OCI-LY3 (cell line): Measurements from ENCODE around the gene TDRD7.

ENCODE experiments used
- H2AFZ ChIP-seq: fragments of 200-600, 300-600 bp; shearing (Covaris generic); 2 replicates; pipeline ENCODE4 v1.6.0; 2014; ENCODE audit warnings: antibody characterized with exemption, low read depth, low read length
- H3K27ac ChIP-seq: fragments of 200-600, 300-600 bp; sonication (generic); 2 replicates; pipeline ENCODE4 v1.5.1; 2014; ENCODE audit warnings: mild to moderate bottlenecking, low read length, moderate library complexity, mixed read lengths
- H3K27me3 ChIP-seq: fragments of 200-600, 300-600 bp; sonication (generic); 2 replicates; pipeline ENCODE4 v1.6.1; 2014; ENCODE audit warnings: low read depth, low read length, mixed read lengths
- H3K36me3 ChIP-seq: fragments of 200-600, 300-600 bp; sonication (generic); replicated peaks from 2 replicates; pipeline ENCODE3; 2014; ENCODE audit warnings: low read depth, low read length, mixed read lengths
- H3K4me1 ChIP-seq: fragments of 300-600, 200-600 bp; sonication (generic); 2 replicates; pipeline ENCODE4 v1.6.1; 2014; ENCODE audit warnings: low read length, mixed read lengths
- H3K4me2 ChIP-seq: fragments of 200-600, 300-600 bp; sonication (generic); 2 replicates; pipeline ENCODE4 v1.6.1; 2014; ENCODE audit warnings: low read length, mixed read lengths
- H3K4me3 ChIP-seq: fragments of 300-600, 200-600 bp; sonication (generic); 2 replicates; pipeline ENCODE4 v1.5.1; 2014; ENCODE audit warnings: antibody characterized with exemption, mild to moderate bottlenecking, low read length, moderate library complexity
- H3K79me2 ChIP-seq: fragments of 300-600, 200-600 bp; shearing (Covaris generic); 2 replicates; pipeline ENCODE4 v1.6.1; 2014; ENCODE audit warnings: mild to moderate bottlenecking, low read length, mixed read lengths
- H3K9ac ChIP-seq: fragments of 300-600, 200-600 bp; shearing (Covaris generic); 2 replicates; pipeline ENCODE4 v1.6.0; 2014; ENCODE audit warnings: mild to moderate bottlenecking, low read length, moderate library complexity
- H3K9me3 ChIP-seq: fragments of 200-600, 300-600 bp; shearing (Covaris generic); 2 replicates; pipeline ENCODE4 v1.6.1; 2014; ENCODE audit warnings: low read length, mixed read lengths; ENCODE audit not compliant: insufficient read depth
- H4K20me1 ChIP-seq: fragments of 200-600, 300-600 bp; sonication (generic); 2 replicates; pipeline ENCODE4 v1.6.1; 2016; ENCODE audit warnings: low read length, mixed read lengths; ENCODE audit not compliant: insufficient read depth
- EZH2phosphoT487 ChIP-seq: fragments of 200-600 bp; shearing (Covaris generic); IDR thresholded peaks from 2 replicates; pipeline ENCODE4 v1.6.1; 2018; ENCODE audit warnings: antibody characterized with exemption, mixed run types, low read depth
- TF ChIP-seq, protein P1 (sequence below): fragments of 200-600, 300-600 bp; sonication (generic); IDR thresholded peaks from 2 replicates; pipeline ENCODE4 v1.5.1; 2014; ENCODE audit warnings: antibody characterized with exemption, low read length, low read depth

Gene TDRD7

DNA sequence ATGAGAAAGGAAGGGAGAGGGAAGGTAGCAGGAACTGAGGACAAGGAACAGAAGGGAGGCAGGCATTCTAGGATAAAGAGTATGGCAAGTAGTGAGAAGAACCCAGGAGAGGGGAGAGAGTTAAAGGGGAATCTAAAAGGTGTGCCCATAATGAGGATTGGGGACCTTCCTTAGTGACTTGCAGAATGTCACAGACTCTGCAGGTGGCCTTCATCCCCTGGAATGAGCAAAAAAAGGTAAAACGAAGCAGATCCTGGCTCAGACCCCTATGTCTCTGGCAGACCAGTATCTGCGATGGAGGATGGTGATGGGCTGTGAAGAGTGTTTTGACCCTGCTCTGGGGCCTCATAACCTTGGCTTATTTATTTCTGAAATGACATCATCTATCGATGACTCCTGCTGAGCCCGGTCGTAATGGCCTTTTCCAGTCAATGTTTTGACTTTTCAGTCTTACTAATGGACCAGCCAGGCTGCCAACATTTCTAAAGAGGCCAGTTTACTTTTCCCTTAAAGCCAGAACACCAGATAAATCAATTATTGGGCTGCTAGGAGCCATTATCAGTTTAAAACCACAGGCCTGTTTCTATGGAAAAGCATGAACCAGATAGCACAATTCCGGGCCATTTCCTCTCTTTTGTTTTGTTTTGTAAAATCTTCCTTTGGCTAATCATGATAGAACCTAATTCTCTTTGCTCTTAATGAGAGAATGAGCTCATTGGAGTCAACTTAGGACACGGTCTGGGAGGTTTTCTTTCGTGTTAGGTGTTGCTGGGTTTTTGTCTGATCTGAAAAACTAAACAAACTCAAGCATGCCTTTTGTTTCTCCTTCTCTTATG lies 92.7 kb downstream of the TDRD7 start:
- no peak overlapping the region for H3K27ac ChIP-seq
- no peaks in the 10 kb centered on the region for H3K36me3 ChIP-seq
- H3K9me3 ChIP-seq: no peaks in the 10 kb centered on the region
- H3K4me2 ChIP-seq: no peak overlapping the region
- no peaks in the 10 kb centered on the region for H3K79me2 ChIP-seq
- peaks cover 7% of the 10 kb centered on the region for H3K4me1 ChIP-seq
- TF ChIP-seq, protein P1, sequence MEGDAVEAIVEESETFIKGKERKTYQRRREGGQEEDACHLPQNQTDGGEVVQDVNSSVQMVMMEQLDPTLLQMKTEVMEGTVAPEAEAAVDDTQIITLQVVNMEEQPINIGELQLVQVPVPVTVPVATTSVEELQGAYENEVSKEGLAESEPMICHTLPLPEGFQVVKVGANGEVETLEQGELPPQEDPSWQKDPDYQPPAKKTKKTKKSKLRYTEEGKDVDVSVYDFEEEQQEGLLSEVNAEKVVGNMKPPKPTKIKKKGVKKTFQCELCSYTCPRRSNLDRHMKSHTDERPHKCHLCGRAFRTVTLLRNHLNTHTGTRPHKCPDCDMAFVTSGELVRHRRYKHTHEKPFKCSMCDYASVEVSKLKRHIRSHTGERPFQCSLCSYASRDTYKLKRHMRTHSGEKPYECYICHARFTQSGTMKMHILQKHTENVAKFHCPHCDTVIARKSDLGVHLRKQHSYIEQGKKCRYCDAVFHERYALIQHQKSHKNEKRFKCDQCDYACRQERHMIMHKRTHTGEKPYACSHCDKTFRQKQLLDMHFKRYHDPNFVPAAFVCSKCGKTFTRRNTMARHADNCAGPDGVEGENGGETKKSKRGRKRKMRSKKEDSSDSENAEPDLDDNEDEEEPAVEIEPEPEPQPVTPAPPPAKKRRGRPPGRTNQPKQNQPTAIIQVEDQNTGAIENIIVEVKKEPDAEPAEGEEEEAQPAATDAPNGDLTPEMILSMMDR: no peak
- no peak for TF ChIP-seq EZH2phosphoT487
- peaks cover 66% of the 10 kb centered on the region for H3K27me3 ChIP-seq
- H3K4me3 ChIP-seq: no peak overlapping the region
- H2AFZ ChIP-seq: no peak overlapping the region
- no peak overlapping the region for H3K9ac ChIP-seq
- no peaks in the 10 kb centered on the region for H4K20me1 ChIP-seq

DNA sequence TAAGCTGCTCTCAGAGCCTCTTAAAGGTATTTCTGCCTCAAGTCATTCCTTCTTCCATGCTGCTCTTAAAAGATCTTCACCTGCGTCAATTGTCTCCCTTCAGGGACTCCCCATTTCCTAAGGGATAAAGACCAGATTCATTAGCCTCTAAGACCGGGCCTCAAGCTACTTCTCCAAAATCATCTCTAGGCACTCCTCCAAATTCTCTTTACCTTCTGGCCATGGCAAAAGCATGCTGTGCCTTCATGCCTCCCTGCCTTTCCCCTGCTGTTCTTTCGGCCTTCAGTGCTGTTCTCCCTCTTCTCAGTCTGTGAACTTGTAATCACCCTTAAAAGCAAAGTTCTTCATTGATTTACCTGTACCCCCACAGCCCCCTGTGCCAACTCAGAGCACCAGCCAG lies 93.9 kb downstream of the TDRD7 start:
- no peak overlapping the region for H3K9ac ChIP-seq
- no peaks in the 10 kb centered on the region for H3K79me2 ChIP-seq
- TF ChIP-seq EZH2phosphoT487: no peak
- TF ChIP-seq, protein P1: no peak
- H3K36me3 ChIP-seq: no peaks in the 10 kb centered on the region
- H4K20me1 ChIP-seq: no peaks in the 10 kb centered on the region
- no peaks in the 10 kb centered on the region for H3K9me3 ChIP-seq
- H3K4me1 ChIP-seq: no peaks in the 10 kb centered on the region
- H3K4me3 ChIP-seq: no peak overlapping the region
- no peak overlapping the region for H2AFZ ChIP-seq
- peaks cover 54% of the 10 kb centered on the region for H3K27me3 ChIP-seq
- no peak overlapping the region for H3K4me2 ChIP-seq
- H3K27ac ChIP-seq: no peak overlapping the region

- Histone ChIP-seq H2AFZ (no peak overlapping the region), H3K79me2 (no peaks in the 10 kb centered on the region), H3K9me3 (no peaks in the 10 kb centered on the region), H3K27me3 (peaks cover 50% of the 10 kb centered on the region), H4K20me1 (no peaks in the 10 kb centered on the region), H3K36me3 (no peaks in the 10 kb centered on the region), H3K4me2 (no peak overlapping the region), H3K4me1 (no peaks in the 10 kb centered on the region), H3K4me3 (no peak overlapping the region), H3K9ac (no peak overlapping the region), H3K27ac (no peak overlapping the region)
- TF ChIP-seq EZH2phosphoT487: no peak
- TF ChIP-seq, protein P1: no peak
Observed at GRCh38 chr9:97506306-97506705, 94.4 kb downstream of the TDRD7 start.

DNA sequence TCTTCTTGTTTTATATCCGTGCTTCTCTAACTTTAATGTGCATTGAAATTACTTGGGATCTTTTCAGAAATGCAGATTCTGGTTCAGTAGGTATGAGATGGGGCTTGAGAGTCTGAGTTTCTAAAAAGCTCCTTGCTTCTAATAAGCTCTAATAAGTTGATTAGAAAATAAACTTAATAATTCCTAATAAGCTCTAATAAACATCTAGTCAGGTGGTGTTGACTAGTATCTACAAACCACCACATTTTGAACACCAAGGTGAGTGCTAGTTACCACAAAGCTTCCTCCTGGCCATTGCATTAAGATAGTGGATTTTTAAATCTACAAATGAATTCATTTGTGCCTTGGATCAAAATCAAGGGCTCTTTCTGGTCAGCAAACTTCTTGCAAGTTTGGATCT lies 94.9 kb downstream of the TDRD7 start:
- no peaks in the 10 kb centered on the region for H3K36me3 ChIP-seq
- H3K4me1 ChIP-seq: no peaks in the 10 kb centered on the region
- no peak overlapping the region for H3K4me3 ChIP-seq
- no peak overlapping the region for H3K9ac ChIP-seq
- no peak overlapping the region for H3K27ac ChIP-seq
- H2AFZ ChIP-seq: no peak overlapping the region
- TF ChIP-seq, protein P1: no peak
- TF ChIP-seq EZH2phosphoT487: no peak
- no peaks in the 10 kb centered on the region for H3K79me2 ChIP-seq
- no peaks in the 10 kb centered on the region for H4K20me1 ChIP-seq
- no peak overlapping the region for H3K4me2 ChIP-seq
- H3K9me3 ChIP-seq: no peaks in the 10 kb centered on the region
- peaks cover 50% of the 10 kb centered on the region for H3K27me3 ChIP-seq
